Loucy (cell line): ENCODE measurements around the gene VPS37C.

Experiments
- H2AFZ ChIP-seq: fragments of 200-600 bp; sonication (generic); 2 replicates; pipeline ENCODE4 v1.6.0; 2016; ENCODE audit warnings: antibody characterized with exemption, mild to moderate bottlenecking, low read length, moderate library complexity
- H3F3A ChIP-seq: fragments of 200-600 bp; 2 replicates; pipeline ENCODE4 v1.6.0; 2016; ENCODE audit warnings: antibody characterized with exemption, low read depth, mild to moderate bottlenecking
- H3K27me3 ChIP-seq: fragments of 200-600 bp; sonication (generic); 2 replicates; pipeline ENCODE4 v1.6.1; 2014; ENCODE audit warnings: low read length, mild to moderate bottlenecking; ENCODE audit not compliant: insufficient read depth, poor library complexity, severe bottlenecking
- H3K36me3 ChIP-seq: fragments of 200-600 bp; sonication (generic); 2 replicates; pipeline ENCODE4 v1.6.1; 2016; ENCODE audit warnings: low read length; ENCODE audit not compliant: insufficient read depth
- H3K4me1 ChIP-seq: fragments of 200-600 bp; sonication (generic); 2 replicates; pipeline ENCODE4 v1.5.1; 2014; ENCODE audit warnings: low read length, mild to moderate bottlenecking; ENCODE audit not compliant: insufficient read depth, poor library complexity, severe bottlenecking
- H3K4me2 ChIP-seq: fragments of 200-600 bp; sonication (generic); 2 replicates; pipeline ENCODE4 v1.6.0; 2014; ENCODE audit warnings: antibody characterized with exemption, low read length, low read depth, mild to moderate bottlenecking; ENCODE audit not compliant: poor library complexity, severe bottlenecking
- H3K4me3 ChIP-seq: fragments of 200-600 bp; sonication (generic); 2 replicates; pipeline ENCODE4 v1.5.1; 2014; ENCODE audit warnings: low read length, mild to moderate bottlenecking, mixed read lengths; ENCODE audit not compliant: poor library complexity, severe bottlenecking
- H3K79me2 ChIP-seq: fragments of 200-600 bp; sonication (generic); 2 replicates; pipeline ENCODE4 v1.6.1; 2014; ENCODE audit warnings: low read length; ENCODE audit not compliant: insufficient read depth
- H3K9ac ChIP-seq: fragments of 200-600 bp; sonication (generic); 2 replicates; pipeline ENCODE4 v1.6.0; 2014; ENCODE audit warnings: mild to moderate bottlenecking, low read depth, low read length, moderate library complexity; ENCODE audit not compliant: poor library complexity, severe bottlenecking
- H3K9me2 ChIP-seq: fragments of 200-600 bp; sonication (generic); replicated peaks from 2 replicates; pipeline ENCODE4 v1.6.1; 2016; ENCODE audit warnings: low read depth, low read length, mixed read lengths
- H3K9me3 ChIP-seq: fragments of 200-600 bp; sonication (generic); 2 replicates; pipeline ENCODE4 v1.6.1; 2014; ENCODE audit warnings: mild to moderate bottlenecking, antibody characterized with exemption, low read length, low read depth; ENCODE audit not compliant: insufficient read depth
- H4K20me1 ChIP-seq: fragments of 200-600 bp; sonication (generic); 2 replicates; pipeline ENCODE4 v1.6.0; 2014; ENCODE audit warnings: antibody characterized with exemption, low read length, mild to moderate bottlenecking; ENCODE audit not compliant: insufficient read depth, poor library complexity, severe bottlenecking
- EZH2phosphoT487 ChIP-seq: fragments of 200-600 bp; IDR thresholded peaks from 2 replicates; pipeline ENCODE4 v1.6.1; 2018; ENCODE audit warnings: antibody characterized with exemption, mild to moderate bottlenecking, moderate library complexity, borderline replicate concordance
- TF ChIP-seq, protein P1 (sequence below): fragments of 200-600 bp; sonication (generic); conservative IDR thresholded peaks from 2 replicates; pipeline ENCODE4 v1.5.1; 2014; ENCODE audit warnings: mild to moderate bottlenecking, antibody characterized with exemption, low read length

VPS37C gene

DNA sequence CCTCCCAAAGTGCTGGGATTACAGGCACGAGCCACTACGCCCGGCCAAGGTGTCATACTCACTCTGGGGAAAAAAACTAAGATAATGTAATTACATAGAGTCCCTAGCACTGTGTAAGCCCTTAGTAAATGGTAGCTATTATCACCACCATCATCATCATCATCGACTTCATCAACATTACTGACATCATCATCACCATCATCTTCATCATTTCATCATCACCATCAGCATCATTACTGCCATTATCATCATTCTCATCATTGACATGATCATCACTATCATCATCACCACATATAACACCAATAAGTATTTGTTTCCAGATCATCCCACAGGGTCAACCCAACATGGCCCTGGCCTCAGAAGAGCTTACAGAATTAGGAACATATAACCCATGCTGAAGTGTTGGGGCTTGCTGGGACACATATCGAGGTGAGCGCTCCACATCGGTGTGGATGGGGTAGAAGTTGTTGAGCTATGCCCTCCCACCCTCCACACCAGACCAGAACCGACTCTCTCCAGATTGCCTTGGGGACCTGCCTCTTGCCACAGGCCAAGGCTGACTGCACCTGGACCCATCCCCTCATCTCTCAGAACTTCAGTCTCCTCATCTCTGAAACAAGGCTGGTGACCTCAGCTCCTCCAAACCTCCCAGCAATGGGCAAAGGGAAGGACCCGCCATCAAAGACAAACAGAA, 73.7 kb downstream of the VPS37C start:
- Histone ChIP-seq H3K4me2 (no peak overlapping the region), H2AFZ (no peak overlapping the region), H4K20me1 (no peaks in the 10 kb centered on the region), H3K9me2 (no peaks in the 10 kb centered on the region), H3K79me2 (no peaks in the 10 kb centered on the region), H3F3A (no peaks in the 10 kb centered on the region), H3K4me3 (no peak overlapping the region), H3K4me1 (no peaks in the 10 kb centered on the region), H3K36me3 (no peaks in the 10 kb centered on the region), H3K9me3 (no peaks in the 10 kb centered on the region), H3K9ac (no peak overlapping the region), H3K27me3 (no peaks in the 10 kb centered on the region)
- TF ChIP-seq, protein P1, sequence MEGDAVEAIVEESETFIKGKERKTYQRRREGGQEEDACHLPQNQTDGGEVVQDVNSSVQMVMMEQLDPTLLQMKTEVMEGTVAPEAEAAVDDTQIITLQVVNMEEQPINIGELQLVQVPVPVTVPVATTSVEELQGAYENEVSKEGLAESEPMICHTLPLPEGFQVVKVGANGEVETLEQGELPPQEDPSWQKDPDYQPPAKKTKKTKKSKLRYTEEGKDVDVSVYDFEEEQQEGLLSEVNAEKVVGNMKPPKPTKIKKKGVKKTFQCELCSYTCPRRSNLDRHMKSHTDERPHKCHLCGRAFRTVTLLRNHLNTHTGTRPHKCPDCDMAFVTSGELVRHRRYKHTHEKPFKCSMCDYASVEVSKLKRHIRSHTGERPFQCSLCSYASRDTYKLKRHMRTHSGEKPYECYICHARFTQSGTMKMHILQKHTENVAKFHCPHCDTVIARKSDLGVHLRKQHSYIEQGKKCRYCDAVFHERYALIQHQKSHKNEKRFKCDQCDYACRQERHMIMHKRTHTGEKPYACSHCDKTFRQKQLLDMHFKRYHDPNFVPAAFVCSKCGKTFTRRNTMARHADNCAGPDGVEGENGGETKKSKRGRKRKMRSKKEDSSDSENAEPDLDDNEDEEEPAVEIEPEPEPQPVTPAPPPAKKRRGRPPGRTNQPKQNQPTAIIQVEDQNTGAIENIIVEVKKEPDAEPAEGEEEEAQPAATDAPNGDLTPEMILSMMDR, result no peak
- TF ChIP-seq EZH2phosphoT487, result no peak

DNA sequence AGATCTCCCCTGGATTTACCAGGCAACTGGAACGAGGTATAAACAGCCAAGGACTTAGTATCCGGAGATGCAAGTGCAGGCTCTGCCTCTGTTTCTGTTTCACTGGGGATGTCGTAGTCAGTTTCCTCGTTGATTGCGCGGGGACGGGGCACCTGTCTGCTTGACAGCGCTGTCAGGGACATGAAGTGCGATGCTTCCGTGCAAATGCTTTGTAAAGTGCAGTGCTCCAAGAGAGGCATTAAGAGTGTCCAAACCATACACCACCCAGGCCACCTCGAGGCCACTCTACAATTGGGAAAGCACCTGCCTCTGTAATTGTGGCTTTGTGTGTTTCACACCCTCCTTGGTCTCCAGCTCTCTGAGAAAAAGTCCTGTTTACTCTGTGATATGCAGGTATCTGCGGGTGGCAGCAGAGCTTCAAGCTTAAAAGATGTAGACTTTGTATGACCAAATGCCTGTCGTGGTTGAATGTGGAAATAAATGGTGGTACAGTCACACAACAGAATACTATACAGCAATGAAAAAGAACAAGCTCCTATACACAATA, 77.6 kb downstream of the VPS37C start:
- Histone ChIP-seq H4K20me1 (no peaks in the 10 kb centered on the region), H3K27me3 (no peaks in the 10 kb centered on the region), H3K4me3 (no peak overlapping the region), H3K79me2 (no peaks in the 10 kb centered on the region), H3K9ac (no peak overlapping the region), H3K4me2 (no peak overlapping the region), H3K9me2 (no peaks in the 10 kb centered on the region), H3K36me3 (no peaks in the 10 kb centered on the region), H3K4me1 (no peaks in the 10 kb centered on the region), H3K9me3 (no peaks in the 10 kb centered on the region), H2AFZ (no peak overlapping the region), H3F3A (no peaks in the 10 kb centered on the region)
- TF ChIP-seq, protein P1, result no peak
- TF ChIP-seq EZH2phosphoT487, result no peak

DNA sequence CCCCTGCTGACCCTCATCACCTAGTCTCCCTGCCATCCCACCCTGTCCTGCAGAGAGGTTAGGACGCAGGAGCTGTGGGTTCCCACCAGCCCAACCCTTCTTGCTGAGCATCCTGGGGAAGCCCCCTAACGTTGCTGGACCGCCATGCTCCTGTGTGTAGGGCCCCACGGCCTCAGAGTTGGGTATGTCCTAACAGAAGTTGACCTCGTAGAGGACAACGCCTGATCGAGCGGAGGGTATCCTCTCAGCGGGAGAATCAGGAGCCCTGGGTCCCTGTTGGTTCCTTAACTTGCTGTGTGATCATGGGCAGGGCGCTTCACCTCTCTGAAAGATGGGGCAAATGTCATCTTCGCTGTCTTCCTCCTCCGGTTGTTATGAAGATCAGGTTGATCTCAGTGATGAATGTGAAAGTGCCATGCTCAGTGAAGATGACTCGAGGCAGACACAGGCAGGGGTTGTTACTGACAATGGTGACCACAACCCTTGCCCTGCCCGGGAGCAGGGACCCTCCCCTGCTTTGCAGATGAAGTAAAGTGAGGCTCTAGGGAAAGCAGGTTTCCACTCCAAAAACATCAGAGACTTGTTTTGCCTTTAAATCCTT, 78.2 kb downstream of the VPS37C start:
- no peaks in the 10 kb centered on the region for H3F3A ChIP-seq
- H3K4me3 ChIP-seq, result no peak overlapping the region
- no peaks in the 10 kb centered on the region for H3K79me2 ChIP-seq
- no peak overlapping the region for H3K4me2 ChIP-seq
- no peaks in the 10 kb centered on the region for H4K20me1 ChIP-seq
- no peaks in the 10 kb centered on the region for H3K36me3 ChIP-seq
- H3K9ac ChIP-seq, result no peak overlapping the region
- no peaks in the 10 kb centered on the region for H3K9me3 ChIP-seq
- no peaks in the 10 kb centered on the region for H3K27me3 ChIP-seq
- no peak overlapping the region for H2AFZ ChIP-seq
- no peaks in the 10 kb centered on the region for H3K9me2 ChIP-seq
- TF ChIP-seq, protein P1, result no peak
- TF ChIP-seq EZH2phosphoT487, result no peak
- H3K4me1 ChIP-seq, result no peaks in the 10 kb centered on the region
